Sigmoid colon (tissue), 7 donors: ENCODE measurements around the gene SNRNP40. TPM values are rescaled to one million over a fixed set of nuclear protein-coding genes. Genes with fewer than 3 reads are reported as not detected.

Experiments
- DNase-seq: peaks from one replicate; pipeline ENCODE4 v3.0.0-alpha.2; 2019
- H3K27ac ChIP-seq, 4 donors: fragments of 200-600 bp; sonication (generic); one replicate each; pipeline ENCODE4 v1.5.1; 2016 to 2019; ENCODE audit warnings: mild to moderate bottlenecking in 1 of 4
- H3K27me3 ChIP-seq, 3 donors: fragments of 200-600 bp; sonication (generic); one replicate each; pipeline ENCODE4 v1.5.1; 2019; ENCODE audit warnings: mild to moderate bottlenecking in 1 of 3
- H3K36me3 ChIP-seq, 4 donors: fragments of 200-600 bp; sonication (generic); one replicate each; pipeline ENCODE4 v1.5.1; 2016 to 2019
- H3K4me1 ChIP-seq, 4 donors: fragments of 200-600 bp; sonication (generic); one replicate each; pipeline ENCODE4 v1.5.1; 2017 to 2019
- H3K4me3 ChIP-seq, 4 donors: fragments of 200-600 bp; sonication (generic); one replicate each; pipeline ENCODE4 v1.5.1; 2017 to 2019; ENCODE audit warnings: mild to moderate bottlenecking in 2 of 4, moderate library complexity in 1 of 4
- H3K9me3 ChIP-seq, 4 donors: fragments of 200-600 bp in 3 of 4; sonication (generic) in 3 of 4; one replicate each; pipeline versions ENCODE4 v1.5.1 to v1.6.1; 2013 to 2019
- CTCF ChIP-seq, 4 experiments: fragments of 450-650 bp in 3 of 4; fragments of 200-600 bp in 1 of 4; IDR thresholded peaks; one replicate each; pipeline ENCODE4 v1.5.1; 2016 to 2019; ENCODE audit warnings: antibody characterized with exemption in 4 of 4, mild to moderate bottlenecking in 3 of 4, moderate library complexity in 2 of 4
- EP300 ChIP-seq, 4 donors: sonication (generic); formaldehyde crosslinking; IDR thresholded peaks; one replicate each; pipeline ENCODE4 v1.6.1; 2017; ENCODE audit warnings: antibody characterized with exemption in 4 of 4
- POLR2A ChIP-seq, 2 donors: fragments of 450-650 bp; IDR thresholded peaks; one replicate each; pipeline ENCODE4 v1.6.1; 2016; ENCODE audit warnings: antibody characterized with exemption in 2 of 2, mild to moderate bottlenecking in 2 of 2, moderate library complexity in 2 of 2
- POLR2AphosphoS5 ChIP-seq, 4 donors: sonication (generic); formaldehyde crosslinking; IDR thresholded peaks; one replicate each; pipeline ENCODE4 v1.6.1; 2017; ENCODE audit warnings: antibody characterized with exemption in 4 of 4
- WGBS, 2 donors: extraction: QIAGEN DNeasy Blood & Tissue Kit; methylation state at CpG; one replicate each; pipeline ENCODE4 v1.1.7; 2013; 5-methylcytosine and 5-hydroxymethylcytosine counted together
- intact Hi-C: fragments of 100-400 bp; cut with DNase I; formaldehyde crosslinking; loops from one replicate; pipeline ENCODE4 v1.15.1; 2023
- polyA plus RNA-seq, 3 donors: library from polyadenylated mRNA; stranded (reverse); fragments of 200-250 nt; gene quantifications; one replicate each; pipeline ENCODE4 v1.2.3, GENCODE V29; 2013
- total RNA-seq, 4 donors: library from RNA; depleted of rRNA; stranded (reverse); fragments of >200 nt; gene quantifications; one replicate each; pipeline ENCODE4 v1.1.0, GENCODE V29; 2016
- donor health status: healthy with polysubstance abuse.
- donor health status: Bipolar disorder and iron deficiency.
- donor health status: healthy.

Gene SNRNP40
- total and polyA plus RNA-seq, 7 donors, result 19.4 to 36.4 (median 26.1) TPM

GRCh38 chr1:31214316-31215064 lies 82.1 kb downstream of the SNRNP40 start:
- intact Hi-C loops, result no loop called here
- Histone ChIP-seq H3K27me3 (peaks cover 0 to 3% (median 0%) of the 10 kb centered on the region in 3 donors), H3K4me1 (peaks cover 0 to 13% (median 10%) of the 10 kb centered on the region in 4 donors), H3K4me3 (no peak overlapping the region), H3K27ac (no peak overlapping the region), H3K9me3 (no peaks in the 10 kb centered on the region), H3K36me3 (no peaks in the 10 kb centered on the region)
- WGBS, 2 donors, result 63 to 76% methylated on average over 12 of the region's 12 CpGs
- TF ChIP-seq EP300 (IDR thresholded peaks at IDR 0.05) (no peak), POLR2AphosphoS5 (IDR thresholded peaks at IDR 0.05) (no peak), CTCF (IDR thresholded peaks at IDR 0.05) (no peak), POLR2A (IDR thresholded peaks at IDR 0.05) (no peak)
- DNase-seq, result no peak

Other genes with a start within 250 kb of the SNRNP40 start
- gene PUM1, start 231.1 kb downstream of the SNRNP40 start, total RNA-seq, result 10 to 100 TPM; 66.4 to 89.5 (median 70.4) TPM
- 10 to 100 TPM; 16.9 to 41.3 (median 17.4) TPM for gene PUM1, start 231.1 kb downstream of the SNRNP40 start, polyA plus RNA-seq
- 1 to 10 TPM in 1 of 4 donors, under 1 TPM in 2, not detected in 1; 0.28 to 1.4 (median 0.33) TPM for gene NKAIN1, start 56.9 kb downstream of the SNRNP40 start, total RNA-seq
- gene NKAIN1, start 56.9 kb downstream of the SNRNP40 start, polyA plus RNA-seq, result under 1 TPM in 1 of 3 donors, not detected in 2; 0.36 TPM
- gene ZCCHC17, start 244 bp upstream of the SNRNP40 start, total RNA-seq, result 10 to 100 TPM; 23.3 to 33.2 (median 25.7) TPM
- 10 to 100 TPM; 29.9 to 35.4 (median 31.7) TPM for gene ZCCHC17, start 244 bp upstream of the SNRNP40 start, polyA plus RNA-seq
- 10 to 100 TPM in 3 of 4 donors, 1 to 10 TPM in 1; 6.4 to 26.3 (median 19.6) TPM for gene FABP3, start 76.3 kb upstream of the SNRNP40 start, total RNA-seq
- gene FABP3, start 76.3 kb upstream of the SNRNP40 start, polyA plus RNA-seq, result 10 to 100 TPM; 10.0 to 31.2 (median 16.4) TPM
- gene SERINC2, start 116.4 kb upstream of the SNRNP40 start, total RNA-seq, result under 1 TPM; 0.33 to 0.81 (median 0.63) TPM
- 100 to 1,000 TPM; 134 to 254 (median 219) TPM for gene SERINC2, start 116.4 kb upstream of the SNRNP40 start, polyA plus RNA-seq